ENCODE measurements around the gene DLGAP5. TPM values are rescaled to one million over a fixed set of nuclear protein-coding genes. Genes with fewer than 3 reads are reported as not detected.

DLGAP5 gene
- total RNA-seq, 1 experiment from 2014 or later, result 118 TPM

- no peak overlapping the region for H2BK20ac ChIP-seq (ENCODE audit: low read depth, low read length, poor library complexity, severe bottlenecking)
- H2BK12ac ChIP-seq (ENCODE audit: insufficient read length, low read depth, low read length), result no peak overlapping the region
- no peak overlapping the region for H2AK5ac ChIP-seq (ENCODE audit: insufficient read length, low read length)
- H3K4me2 ChIP-seq (ENCODE audit: insufficient read depth, insufficient read length, low read length), result no peak overlapping the region
- no peak overlapping the region for H4K5ac ChIP-seq (ENCODE audit: insufficient read length, low read depth, low read length)
- Mint-ChIP-seq H3K9me3 (no peaks in the 10 kb centered on the region), H3K4me3 (no peak overlapping the region), H3K27me3 (ENCODE audit: low read depth) (no peaks in the 10 kb centered on the region), H3K36me3 (ENCODE audit: insufficient read depth in 1 of 3, low read depth in 3 of 3) (peaks cover 4 to 10% (median 5%) of the 10 kb centered on the region in 3 experiments; a peak in 2 of 7 replicates), H3K4me1 (no peaks in the 10 kb centered on the region), H3K27ac (peak overlapping the region in 2 of 3 experiments; percentile 18 to 59; a peak in 2 of 7 replicates)
- no peak for DNase-seq
- H2BK5ac ChIP-seq (ENCODE audit: insufficient read length, low read length), result no peak overlapping the region
- H3K9me3 ChIP-seq (ENCODE audit: control insufficient read depth, low read depth, low read length), result no peaks in the 10 kb centered on the region
- H2BK15ac ChIP-seq (ENCODE audit: low read depth, low read length), result no peak overlapping the region
- no peaks in the 10 kb centered on the region for H3K27me3 ChIP-seq (ENCODE audit: insufficient read depth, low read length)
- H3K9ac ChIP-seq (ENCODE audit: extremely low read depth, insufficient read length, low read length), result no peak overlapping the region
- no peak for TF ChIP-seq CTCF (conservative IDR thresholded peaks at IDR 0.05)
- no CpG with 5 or more reads among the region's 12 CpGs for WGBS (ENCODE audit: extremely low coverage, insufficient read length, low lambda C conversion rate)
- H3K14ac ChIP-seq (ENCODE audit: insufficient read depth, low read length), result no peak overlapping the region
- no peaks in the 10 kb centered on the region for H3K4me1 ChIP-seq (ENCODE audit: insufficient read depth, low read length)
- no peak overlapping the region for H4K91ac ChIP-seq (ENCODE audit: insufficient read length, low read depth, low read length)
- H3K79me1 ChIP-seq (ENCODE audit: insufficient read depth, low read depth, low read length, poor library complexity, severe bottlenecking), result no peaks in the 10 kb centered on the region
- H3K56ac ChIP-seq (ENCODE audit: insufficient read length, low read depth, low read length), result no peak overlapping the region
- no peaks in the 10 kb centered on the region for H3K79me2 ChIP-seq (ENCODE audit: insufficient read depth, low read length)
- H2BK120ac ChIP-seq (ENCODE audit: low read depth, low read length, poor library complexity, severe bottlenecking), result no peak overlapping the region
- no peak overlapping the region for H3K27ac ChIP-seq (ENCODE audit: insufficient read length, low read depth, low read length)
- no peak overlapping the region for H4K8ac ChIP-seq (replicated peaks; ENCODE audit: insufficient read length, low read depth, low read length)
- H3K18ac ChIP-seq (ENCODE audit: insufficient read length, low read depth, low read length), result no peak overlapping the region
- H4K20me1 ChIP-seq (ENCODE audit: control insufficient read depth, insufficient read depth, insufficient read length), result no peaks in the 10 kb centered on the region
- no peak overlapping the region for H3K4ac ChIP-seq (ENCODE audit: low read depth, low read length)
- H3K23ac ChIP-seq (ENCODE audit: insufficient read length, low read depth, low read length), result no peak overlapping the region
- H3T11ph ChIP-seq (ENCODE audit: low read length), result no peak overlapping the region
- no peaks in the 10 kb centered on the region for H3K23me2 ChIP-seq (ENCODE audit: insufficient read length, low read depth, low read length, poor library complexity, severe bottlenecking)
- no peak overlapping the region for H2AFZ ChIP-seq (ENCODE audit: low read length)
Measured at GRCh38 chr14:55136885-55137786, 54.2 kb downstream of the DLGAP5 start.

Data from H9 (cell line).